GM18868 (cell line): ENCODE data around the gene UBN1.

ENCODE experiments used
- ATAC-seq: cut with Tn5 transposase; IDR thresholded peaks from one replicate; pipeline ENCODE4 v1.9.1; 2021; ENCODE audit warnings: mild to moderate bottlenecking, moderate library complexity; ENCODE audit not compliant: unreplicated experiment

Gene UBN1

DNA sequence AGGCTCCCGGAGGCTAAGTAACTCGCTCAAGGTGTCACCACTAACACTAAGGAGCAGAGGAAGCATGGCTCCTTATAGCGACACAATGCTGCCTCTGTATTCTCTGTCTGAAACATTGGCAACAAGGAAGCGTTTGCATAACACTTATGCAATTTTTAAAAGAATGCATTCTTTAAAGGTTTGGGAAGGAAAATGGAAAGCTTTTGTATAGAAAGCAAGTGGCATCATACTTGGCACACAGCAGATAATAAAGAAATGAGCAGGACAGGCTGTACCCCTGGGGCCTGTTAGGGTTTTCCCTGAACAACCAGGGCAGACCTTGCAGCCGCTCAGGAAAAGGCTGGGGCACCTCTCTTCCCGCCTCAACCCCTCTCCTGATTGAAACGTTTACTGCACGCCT lies 52.8 kb downstream of the UBN1 start:
- ATAC-seq = no peak

DNA sequence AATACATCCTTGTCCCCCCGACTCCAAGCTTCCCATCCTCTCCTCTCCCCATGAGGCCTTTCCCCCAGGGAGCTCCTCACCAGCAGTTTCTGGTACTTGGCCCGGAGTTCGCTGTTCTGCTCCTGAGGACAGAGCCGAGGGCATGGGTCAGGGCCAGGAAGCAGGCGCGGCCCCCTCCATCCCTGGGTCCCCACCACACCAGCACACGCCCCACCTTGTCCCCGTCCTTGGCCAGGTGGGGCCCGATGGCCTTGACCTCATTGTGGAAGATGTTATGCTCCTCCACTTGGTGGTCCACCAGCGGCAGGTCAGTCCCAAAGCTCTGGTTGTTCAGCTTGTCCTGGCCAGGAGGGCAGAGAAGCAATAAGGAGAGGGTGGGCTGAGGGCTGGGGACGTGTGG lies 53.5 kb downstream of the UBN1 start:
- no peak for ATAC-seq

DNA sequence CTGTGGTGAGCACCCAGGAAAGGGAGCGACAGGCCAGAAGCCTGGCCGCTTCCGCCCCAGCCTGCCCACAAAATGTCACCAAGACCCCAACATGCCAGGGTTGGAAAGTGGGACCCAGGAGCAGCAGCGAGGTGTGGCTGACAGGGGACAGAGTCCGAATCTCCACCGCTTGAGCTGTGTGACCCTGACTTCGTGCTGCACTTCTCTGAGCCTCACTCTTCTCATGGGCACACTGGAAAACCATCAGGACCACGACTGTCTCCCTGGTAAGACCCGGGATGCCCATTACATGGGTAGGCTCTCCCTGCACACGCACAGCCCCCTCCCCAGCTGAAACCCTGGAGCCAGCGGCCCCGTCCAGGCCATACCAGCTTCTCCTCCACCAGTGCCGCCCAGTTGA lies 54.8 kb downstream of the UBN1 start:
- no peak for ATAC-seq

DNA sequence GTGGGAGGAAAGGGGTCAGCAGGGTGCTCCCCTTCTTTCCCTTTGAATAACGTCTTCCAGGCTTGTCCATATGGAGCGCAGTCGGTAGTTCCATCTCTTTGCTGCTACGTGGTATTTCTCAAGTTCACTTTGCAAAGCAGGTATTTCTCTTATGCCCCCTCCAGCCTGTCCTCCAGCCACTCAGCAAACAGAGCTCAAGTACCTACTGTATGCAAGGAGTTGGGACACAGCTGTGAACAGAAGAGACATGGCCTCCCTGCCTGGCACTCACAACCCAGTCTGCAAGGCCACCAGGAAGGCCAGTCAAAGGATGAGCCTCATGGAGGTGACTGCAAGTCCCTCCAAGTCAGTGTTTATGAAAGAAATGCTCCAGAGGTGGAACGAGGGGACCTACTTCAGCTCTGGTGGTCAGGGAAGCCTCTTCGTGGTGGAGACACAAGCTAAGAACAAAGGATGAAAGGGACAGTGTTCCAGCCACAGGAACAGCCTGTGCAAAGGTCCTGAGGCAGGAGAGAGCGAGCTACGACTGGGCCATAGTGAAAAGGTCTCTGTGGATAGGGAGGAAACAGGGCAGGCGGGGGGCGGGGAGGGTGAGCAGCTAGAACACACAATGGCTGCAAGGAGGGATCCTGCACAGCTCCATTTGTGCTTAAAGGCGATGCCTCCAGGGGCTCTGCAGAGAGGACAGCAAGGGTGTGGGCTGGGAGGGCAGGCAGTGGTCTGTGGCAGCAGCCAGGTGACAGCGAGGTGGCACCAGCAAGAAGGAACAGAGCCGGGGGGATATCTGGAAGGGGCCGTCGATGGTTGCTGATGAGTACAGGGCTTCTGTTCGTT lies 57.0 kb downstream of the UBN1 start:
- ATAC-seq = no peak

DNA sequence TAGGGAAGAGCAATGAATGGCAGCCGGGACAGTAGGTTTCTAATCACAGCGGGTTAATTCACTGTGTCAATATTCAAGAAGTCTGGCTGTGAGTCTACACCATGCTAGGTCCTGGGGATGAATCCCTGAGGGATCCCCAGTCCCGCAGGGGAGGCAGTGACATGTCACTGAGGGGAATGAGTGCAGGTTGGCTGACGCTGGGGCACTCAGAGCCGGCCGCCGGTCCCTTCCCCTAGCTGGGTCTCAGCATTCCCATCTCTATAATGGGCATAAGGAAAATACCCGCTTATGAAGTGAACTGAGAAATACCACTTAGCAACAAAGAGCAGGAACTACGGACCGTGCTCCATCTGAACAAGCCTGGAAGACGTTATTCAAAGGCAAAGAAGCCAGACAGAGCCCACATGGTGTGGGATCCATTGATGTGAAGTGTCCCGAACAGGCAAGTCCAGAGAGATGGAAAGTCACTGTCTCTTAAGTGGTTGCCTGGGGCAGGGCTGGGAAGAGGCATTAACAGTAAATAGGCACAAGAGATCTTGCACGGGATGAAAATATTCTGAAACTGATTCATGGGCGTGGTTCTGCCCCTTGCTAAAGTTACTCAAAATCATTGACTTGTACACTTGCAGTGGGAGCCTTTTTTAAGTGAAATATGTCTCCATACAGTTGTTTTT lies 57.8 kb downstream of the UBN1 start:
- no peak for ATAC-seq

DNA sequence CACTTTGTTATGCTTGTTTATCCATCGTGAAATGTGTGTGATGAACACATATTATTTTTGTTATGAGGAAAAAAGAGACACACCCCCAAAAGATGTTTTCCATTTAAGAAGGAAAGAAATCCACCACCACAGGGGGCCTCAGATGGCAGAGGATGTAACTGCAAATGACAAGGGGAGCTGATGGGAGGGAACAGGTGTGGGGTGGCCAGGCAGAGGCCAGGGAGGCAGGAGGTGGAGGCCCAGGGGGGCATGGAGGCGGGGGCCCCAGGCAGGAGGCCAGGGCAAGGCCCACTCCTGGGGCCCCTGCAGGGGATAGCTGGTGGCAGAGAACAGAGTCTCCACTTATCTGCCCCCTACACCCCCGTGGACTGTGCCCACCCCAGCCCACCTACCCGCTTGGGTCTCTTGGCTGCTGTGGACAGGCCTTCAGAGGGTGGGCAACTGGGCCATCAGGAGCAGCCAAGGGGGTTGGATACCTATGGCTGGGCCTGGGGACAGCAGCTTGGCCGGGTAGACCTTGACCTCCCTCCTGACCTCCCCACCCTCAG lies 61.6 kb downstream of the UBN1 start:
- ATAC-seq = no peak

DNA sequence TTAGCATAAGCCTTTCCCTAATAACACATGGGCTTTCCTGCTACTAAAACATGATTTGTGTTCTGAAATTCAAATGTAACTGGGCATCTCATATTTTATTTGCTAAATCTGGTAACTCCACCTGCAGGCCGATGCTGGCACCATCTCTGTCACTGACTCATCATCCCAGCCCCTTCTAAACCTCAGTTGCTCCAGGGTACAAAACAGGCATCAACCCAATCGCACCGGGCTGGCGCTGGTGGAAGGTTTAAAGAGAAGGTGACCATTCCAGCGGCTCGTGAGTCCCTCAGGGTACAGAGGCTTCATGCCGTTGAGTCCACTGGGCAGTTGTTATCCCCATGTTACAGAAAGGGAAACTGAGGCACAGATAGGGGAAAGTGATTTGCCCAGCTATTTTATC lies 62.5 kb downstream of the UBN1 start:
- no peak for ATAC-seq

DNA sequence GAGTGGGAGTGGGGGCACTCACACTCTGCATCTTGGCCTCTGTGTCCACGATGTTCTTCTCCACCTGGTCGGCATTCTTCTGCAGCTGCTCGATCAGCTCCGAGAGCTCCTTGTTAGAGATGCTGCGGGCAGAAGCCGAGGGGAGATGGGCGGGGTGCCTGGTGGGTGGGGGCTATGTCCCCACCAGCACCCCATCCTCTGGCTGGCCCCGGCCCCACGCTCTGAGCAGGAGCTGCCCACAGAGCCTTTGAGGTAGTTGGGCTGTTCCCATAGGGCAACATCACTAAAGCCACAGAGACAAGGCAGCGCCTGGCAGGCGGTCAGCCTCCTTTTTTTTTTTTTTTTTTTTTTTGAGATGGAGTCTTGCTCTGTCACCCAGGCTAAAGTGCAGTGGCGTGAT lies 63.5 kb downstream of the UBN1 start:
- ATAC-seq = no peak

DNA sequence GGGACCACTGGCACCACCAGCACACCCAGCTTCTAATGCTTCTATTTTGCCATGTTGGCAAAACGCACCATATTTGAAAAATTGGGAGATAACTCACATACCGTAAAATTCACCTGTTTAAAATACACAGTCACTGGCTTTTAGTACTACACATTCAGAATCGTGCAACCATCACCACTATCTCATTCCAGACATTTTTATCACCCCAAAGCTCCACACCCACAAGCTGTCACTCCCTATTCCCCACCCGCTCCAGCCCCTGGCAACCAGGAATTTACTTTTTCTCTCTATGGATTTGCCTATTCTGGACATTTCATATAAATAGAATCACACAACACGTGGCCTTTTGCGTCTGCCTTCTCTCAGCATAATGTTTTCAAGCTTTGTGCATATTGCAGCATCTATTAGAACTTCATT lies 64.7 kb downstream of the UBN1 start:
- ATAC-seq = no peak

DNA sequence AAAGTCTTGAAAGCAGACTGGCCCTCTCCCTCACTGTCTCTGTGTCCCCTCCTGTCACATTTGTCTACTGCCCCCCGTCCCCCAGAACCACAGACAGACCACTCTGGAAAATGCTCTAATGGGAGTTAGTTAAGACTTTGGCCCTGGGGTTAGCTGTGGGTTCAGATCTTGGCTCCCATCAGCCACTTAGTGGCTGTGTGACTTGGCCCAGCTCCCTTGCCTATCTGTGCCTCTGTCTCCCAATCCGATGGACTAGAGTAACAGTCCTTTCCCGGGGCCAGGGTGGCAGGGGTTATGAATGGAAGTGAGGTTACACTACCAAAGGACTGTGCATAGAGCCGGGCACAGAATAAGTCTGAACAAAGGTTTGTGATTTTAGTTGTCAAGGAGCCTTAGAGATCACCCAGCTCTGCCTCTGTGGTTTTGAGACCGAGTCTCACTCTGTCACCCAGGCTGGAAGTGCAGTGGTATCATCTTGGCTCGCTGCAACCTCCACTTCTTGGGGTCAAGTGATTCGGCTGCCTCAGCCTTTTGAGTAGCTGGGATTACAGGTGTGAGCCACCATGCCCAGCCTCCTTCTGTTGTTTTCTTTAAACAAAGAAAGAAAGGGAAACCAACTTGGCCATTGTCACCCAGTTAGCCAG lies 66.0 kb downstream of the UBN1 start:
- ATAC-seq = no peak

DNA sequence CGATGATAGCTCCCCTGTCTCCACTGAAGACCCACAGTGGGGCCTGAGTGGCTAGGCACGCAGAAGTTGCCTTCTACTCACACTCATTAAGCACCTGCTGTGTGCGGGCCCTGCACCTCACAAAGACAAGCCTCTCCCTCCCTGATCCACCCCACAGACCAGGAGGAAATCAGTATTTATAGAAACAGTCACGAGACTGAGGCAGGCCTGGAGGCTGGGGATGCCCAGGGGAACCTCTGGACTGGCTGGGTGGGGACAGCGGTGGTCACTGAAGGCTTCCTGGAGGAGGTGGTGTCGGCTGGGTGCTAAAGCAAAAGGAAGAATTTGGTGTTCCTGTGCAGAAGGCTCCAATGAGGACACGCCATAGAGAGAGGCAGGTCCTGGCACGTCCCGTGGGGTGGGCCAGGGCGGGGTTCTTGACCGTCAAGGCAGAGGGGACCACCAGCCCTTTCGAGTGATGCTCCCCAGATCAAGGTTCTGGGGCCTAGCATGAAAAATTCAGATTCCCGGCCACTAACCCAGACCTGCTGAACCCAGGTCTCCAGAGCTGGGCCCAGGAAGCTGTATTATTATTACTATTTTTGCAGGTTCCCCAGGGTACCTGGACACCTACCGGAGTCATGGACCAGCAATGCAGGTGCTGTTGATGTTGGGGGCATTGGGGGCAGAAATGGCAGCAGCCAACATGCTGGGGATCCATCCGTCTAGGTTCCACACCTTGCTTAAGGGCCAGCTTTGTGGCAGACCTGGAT lies 66.7 kb downstream of the UBN1 start:
- ATAC-seq = no peak

DNA sequence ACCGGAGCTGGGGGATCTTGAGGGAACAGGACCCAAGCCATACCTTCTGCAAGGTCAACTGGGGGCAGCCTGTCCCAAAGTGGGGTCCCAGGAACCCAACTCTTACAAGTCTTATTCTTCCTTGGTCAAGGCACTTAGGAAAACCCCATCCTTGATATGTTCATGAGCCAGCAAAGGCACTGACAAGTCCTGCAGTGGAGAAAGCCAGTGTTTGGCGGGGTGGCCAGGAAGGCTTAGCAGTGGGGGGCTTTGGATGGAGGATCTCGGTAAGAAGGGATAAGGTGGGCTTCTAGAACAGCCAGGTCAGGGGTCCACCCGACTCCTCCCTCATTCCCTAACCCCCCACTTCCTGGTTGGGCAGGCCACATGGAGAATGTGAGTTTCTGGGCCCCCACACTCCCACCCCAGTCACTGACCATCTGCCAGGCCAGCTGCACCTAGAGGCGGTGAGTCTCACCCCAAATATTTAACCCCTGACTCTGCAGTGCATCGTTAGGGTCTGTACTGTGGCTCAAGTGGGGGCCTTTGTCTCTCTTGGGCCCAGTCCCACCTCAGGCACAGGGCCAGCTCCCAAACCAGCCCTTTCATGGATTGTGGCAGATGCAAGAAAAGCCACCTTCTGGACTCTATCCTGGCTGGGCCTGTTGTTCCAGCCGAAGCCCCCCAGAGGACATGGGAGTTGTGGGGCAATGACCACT lies 67.4 kb downstream of the UBN1 start:
- no peak for ATAC-seq

DNA sequence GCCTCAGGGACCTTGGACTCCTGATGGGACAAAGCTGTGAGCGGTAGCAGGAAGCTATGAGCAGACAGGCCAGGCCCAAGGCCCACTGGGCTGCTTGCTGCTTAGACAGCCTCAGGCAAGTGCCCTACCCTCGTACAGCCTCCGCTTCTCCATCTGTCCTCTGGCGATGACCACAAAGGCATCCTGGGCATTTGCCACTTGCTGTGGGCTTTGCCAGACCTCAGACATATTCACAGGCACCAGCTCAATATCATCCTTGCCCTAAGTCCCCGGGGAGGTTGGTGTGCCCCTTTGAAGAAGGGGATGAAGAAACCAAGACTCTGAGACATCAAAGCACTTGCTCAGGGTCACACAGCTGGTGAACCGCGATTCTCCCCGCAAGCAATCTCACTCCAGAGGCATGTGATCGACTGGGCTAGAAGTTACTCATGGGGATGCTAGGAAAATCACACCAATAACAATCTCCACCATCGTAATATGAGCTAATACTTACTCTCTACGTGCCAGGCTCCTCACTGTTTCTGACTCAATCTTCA lies 68.0 kb downstream of the UBN1 start:
- ATAC-seq = no peak

DNA sequence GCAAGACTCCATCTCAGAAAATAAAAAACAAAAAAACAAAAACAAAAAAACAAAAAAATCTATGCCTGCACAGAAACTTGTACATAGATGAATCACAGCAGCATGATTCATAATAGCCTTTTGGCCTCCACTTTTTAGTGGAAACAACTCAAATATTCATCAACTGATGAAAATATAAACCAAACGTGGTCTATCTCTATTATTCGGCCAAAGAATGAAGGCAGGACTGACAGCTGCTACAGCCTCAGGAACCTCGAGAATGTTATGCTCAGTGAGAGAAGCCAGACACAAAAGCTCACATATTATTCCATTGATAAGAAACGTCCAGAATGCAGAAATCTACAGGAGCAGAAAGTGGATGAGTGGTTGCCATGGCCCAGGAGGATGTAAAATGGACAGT lies 69.8 kb downstream of the UBN1 start:
- no peak for ATAC-seq

DNA sequence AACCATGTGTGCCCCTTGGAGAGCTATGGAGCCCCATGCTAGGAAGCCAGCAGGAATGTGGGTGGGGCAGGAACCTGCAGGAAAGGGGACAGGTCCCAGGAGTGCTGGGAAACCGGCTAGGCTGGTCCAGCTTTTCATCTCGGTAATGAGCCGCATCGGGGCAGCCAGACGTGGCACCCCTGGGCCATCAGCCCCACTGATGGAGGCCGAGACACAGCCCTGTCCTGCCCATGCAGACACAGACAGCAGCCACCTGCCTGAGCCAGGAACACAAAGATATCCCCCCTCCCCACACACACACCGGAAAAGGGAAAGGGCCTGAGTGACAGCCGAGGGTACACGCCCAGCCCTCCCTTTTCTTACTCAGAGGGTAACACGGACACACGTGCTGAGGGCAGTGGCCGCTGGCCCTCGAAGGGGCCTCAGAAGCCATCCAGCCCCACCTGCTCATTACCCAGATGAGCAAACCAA lies 71.5 kb downstream of the UBN1 start:
- ATAC-seq = no peak

DNA sequence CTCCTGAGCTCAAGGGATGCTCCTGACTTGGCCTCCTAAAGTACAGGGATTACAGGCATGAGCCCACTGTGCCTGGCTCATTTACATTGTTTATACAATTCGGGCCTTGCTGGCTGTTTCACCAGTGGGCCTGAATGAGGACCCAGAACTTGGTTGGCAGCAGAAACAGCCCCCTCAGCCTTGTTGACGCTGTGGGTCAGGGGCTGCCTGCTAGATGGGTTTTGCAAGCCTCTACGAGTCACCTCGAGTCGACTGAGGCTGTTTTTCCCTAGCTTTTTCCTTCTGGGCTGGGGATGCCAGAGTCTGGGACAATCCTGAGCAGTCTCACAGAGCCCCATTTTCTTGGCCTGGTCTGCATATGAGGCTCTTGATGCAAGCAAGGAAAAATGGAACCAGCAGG lies 73.5 kb downstream of the UBN1 start:
- no peak for ATAC-seq

DNA sequence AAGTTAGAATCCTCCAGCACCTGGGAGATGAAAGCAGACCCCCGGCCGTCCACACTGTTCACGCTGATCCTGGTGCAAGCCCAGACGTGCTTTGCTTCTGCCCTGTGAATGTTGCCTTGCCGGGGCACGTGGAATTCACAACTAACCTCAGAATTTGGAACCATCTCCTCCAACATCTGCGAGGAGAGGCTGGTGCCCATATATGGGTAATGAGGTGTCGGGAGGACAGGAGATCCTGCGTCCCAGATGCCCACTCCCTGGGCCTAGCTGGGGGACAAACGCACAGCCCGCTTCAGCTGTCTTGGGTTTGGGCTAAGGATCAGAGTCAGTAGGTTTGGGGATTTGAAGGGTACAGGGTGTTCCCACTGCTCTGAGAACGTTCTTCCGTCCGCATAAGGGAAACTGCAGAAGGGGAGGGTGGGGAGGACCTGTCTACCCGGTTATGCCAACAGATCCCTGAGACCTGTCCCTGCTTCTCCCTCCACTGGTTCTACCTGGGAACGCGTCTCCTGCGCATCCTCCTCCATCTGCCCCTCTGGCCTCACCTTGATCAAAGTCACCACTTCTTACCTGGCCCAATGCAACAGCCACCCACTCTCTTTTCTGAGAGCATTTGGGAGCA lies 75.6 kb downstream of the UBN1 start:
- no peak for ATAC-seq

DNA sequence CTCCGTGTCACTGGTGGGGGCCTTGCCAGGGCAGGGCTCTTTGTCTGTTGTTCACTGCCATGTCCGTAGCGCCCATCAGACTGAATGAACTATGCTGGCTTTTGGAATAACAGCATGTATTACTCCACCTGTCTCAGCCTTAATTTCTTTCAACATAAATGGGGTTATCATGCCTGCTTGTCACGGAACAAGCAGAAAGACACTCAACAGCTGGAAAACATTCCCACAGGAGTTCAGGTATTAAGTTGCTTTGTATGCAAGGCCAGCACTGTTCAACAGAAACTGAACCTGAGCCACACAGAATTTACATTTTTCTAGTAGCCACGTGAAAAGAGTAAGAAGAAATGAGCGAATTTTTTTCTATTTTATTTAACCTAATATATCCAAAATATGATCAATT lies 76.6 kb downstream of the UBN1 start:
- no peak for ATAC-seq

DNA sequence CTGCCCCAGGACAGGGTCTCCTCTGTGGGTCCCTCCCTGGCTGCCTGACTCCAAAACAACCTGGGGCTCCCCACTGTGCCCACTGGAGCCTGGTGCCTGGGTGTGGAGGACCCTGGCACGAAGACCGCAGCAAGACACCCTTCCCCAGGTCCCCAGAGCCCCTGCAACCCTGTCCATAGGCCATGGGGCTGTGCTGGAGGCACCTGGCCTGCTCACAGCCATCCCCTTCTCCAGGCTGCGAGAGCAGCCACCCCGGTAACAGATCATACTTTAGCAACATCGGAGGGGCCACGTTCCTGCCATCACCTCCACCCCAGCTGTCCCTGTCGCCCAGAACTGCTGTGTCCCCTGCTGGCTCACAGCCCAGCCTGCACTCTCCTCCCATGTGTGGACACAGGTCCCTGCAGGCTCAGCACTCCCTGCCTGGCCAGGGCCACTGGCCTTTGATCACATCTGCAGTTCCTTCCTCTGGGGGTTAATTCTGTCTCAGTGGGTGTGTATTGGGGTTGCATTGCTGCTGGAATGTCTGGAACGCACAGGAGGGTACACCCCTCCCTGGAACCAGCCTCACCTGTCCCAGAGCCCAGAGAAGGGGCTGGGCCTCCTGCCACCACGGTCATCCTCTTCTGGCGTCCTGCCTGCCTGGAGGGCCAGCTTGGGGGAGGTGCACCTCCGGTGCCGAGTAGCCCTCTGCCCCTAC lies 77.5 kb downstream of the UBN1 start:
- ATAC-seq = no peak
